HepG2 (cell line): ENCODE results near the gene CSNK1A1. TPM values are rescaled to one million over a fixed set of nuclear protein-coding genes. Genes with fewer than 3 reads are reported as not detected.

ENCODE experiments used
- CEBPB ChIP-seq: IDR thresholded peaks from 2 replicates; pipeline ENCODE4 v1.6.1; 2011; ENCODE audit warnings: low read depth, low read length, improper control_type of control experiment, borderline replicate concordance
- EHMT2 ChIP-seq: fragments of 200-600 bp; sonication (generic); IDR thresholded peaks from 2 replicates; pipeline ENCODE4 v1.7.0; 2017; ENCODE audit warnings: antibody characterized with exemption, low read depth, low read length, borderline replicate concordance
- EZH2 ChIP-seq: conservative IDR thresholded peaks from 2 replicates; pipeline ENCODE4 v1.6.1; 2012; ENCODE audit warnings: mild to moderate bottlenecking, low read depth, low read length, moderate library complexity
- FOXA1 ChIP-seq, 2 experiments: fragments of 450-650 bp in 1 of 2; sonication (generic) in 1 of 2; formaldehyde crosslinking in 1 of 2; IDR thresholded peaks; 2 replicates each; pipeline versions ENCODE4 v1.4.0 to v1.6.1; 2016 to 2020; ENCODE audit warnings: missing genetic modification reagents in 1 of 2
- FOXA3 ChIP-seq: IDR thresholded peaks from 2 replicates; pipeline ENCODE4 v1.6.1; 2016; ENCODE audit warnings: missing genetic modification reagents, missing compliant biosample characterization
- FOXK1 ChIP-seq: sonication (generic); formaldehyde crosslinking; IDR thresholded peaks from 2 replicates; pipeline ENCODE4 v1.4.0; 2020; ENCODE audit warnings: low read depth, missing genetic modification reagents, borderline replicate concordance
- FOXP1 ChIP-seq, 2 experiments: fragments of 450-650 bp in 1 of 2; IDR thresholded peaks; 2 replicates each; pipeline ENCODE4 v1.6.1; 2017 to 2018; ENCODE audit warnings: antibody characterized with exemption in 1 of 2
- GATAD1 ChIP-seq: IDR thresholded peaks from 2 replicates; pipeline ENCODE4 v1.6.1; 2016; ENCODE audit warnings: missing genetic modification reagents, missing compliant biosample characterization
- GPN1 ChIP-seq: sonication (generic); formaldehyde crosslinking; IDR thresholded peaks from 2 replicates; pipeline ENCODE4 v1.5.1; 2020; ENCODE audit warnings: missing genetic modification reagents, borderline replicate concordance
- HMG20B ChIP-seq: conservative IDR thresholded peaks from 2 replicates; pipeline ENCODE4 v1.6.1; 2016; ENCODE audit warnings: missing genetic modification reagents, missing compliant biosample characterization
- NCOA2 ChIP-seq: sonication (generic); formaldehyde crosslinking; IDR thresholded peaks from 2 replicates; pipeline ENCODE4 v1.8.0; 2022; ENCODE audit warnings: inconsistent platforms
- POGZ ChIP-seq: sonication (generic); formaldehyde crosslinking; IDR thresholded peaks from 2 replicates; pipeline ENCODE4 v1.4.0; 2020; ENCODE audit warnings: mild to moderate bottlenecking, missing genetic modification reagents
- RBM39 ChIP-seq: fragments of 200-400 bp; formaldehyde crosslinking; IDR thresholded peaks from one replicate; pipeline ENCODE4 v1.6.1; 2018; ENCODE audit warnings: antibody characterized with exemption, mild to moderate bottlenecking, low read depth, low read length; ENCODE audit not compliant: poor library complexity, severe bottlenecking
- RNF219 ChIP-seq: sonication (generic); formaldehyde crosslinking; IDR thresholded peaks from 2 replicates; pipeline ENCODE4 v1.5.0; 2020; ENCODE audit warnings: mild to moderate bottlenecking, missing genetic modification reagents
- TCF7 ChIP-seq: sonication (generic); IDR thresholded peaks from 2 replicates; pipeline ENCODE4 v1.6.1; 2016; ENCODE audit warnings: antibody characterized with exemption, low read depth
- ZFP36 ChIP-seq: fragments of 150-350 bp; IDR thresholded peaks from 2 replicates; pipeline ENCODE4 v1.6.1; 2018; ENCODE audit warnings: borderline replicate concordance, low read length, low read depth; ENCODE audit not compliant: partially characterized antibody
- ZNF160 ChIP-seq: sonication (generic); formaldehyde crosslinking; IDR thresholded peaks from 2 replicates; pipeline ENCODE4 v1.8.0; 2022; ENCODE audit warnings: mild to moderate bottlenecking, inconsistent platforms, missing genetic modification reagents
- ZNF274 ChIP-seq: sonication (generic); formaldehyde crosslinking; IDR thresholded peaks from 2 replicates; pipeline ENCODE4 v1.5.1; 2020; ENCODE audit warnings: mild to moderate bottlenecking, missing genetic modification reagents
- ZNF280B ChIP-seq: sonication (generic); formaldehyde crosslinking; IDR thresholded peaks from 2 replicates; pipeline ENCODE4 v1.5.0; 2020; ENCODE audit warnings: missing genetic modification reagents, mild to moderate bottlenecking, borderline replicate concordance
- ZNF451 ChIP-seq: sonication (generic); formaldehyde crosslinking; IDR thresholded peaks from 2 replicates; pipeline ENCODE4 v1.5.0; 2020; ENCODE audit warnings: mild to moderate bottlenecking, missing genetic modification reagents
- ZNF577 ChIP-seq: sonication (generic); formaldehyde crosslinking; IDR thresholded peaks from 2 replicates; pipeline ENCODE4 v1.4.0; 2020; ENCODE audit warnings: mild to moderate bottlenecking, low read depth, missing genetic modification reagents, borderline replicate concordance
- ZNF670 ChIP-seq: sonication (generic); formaldehyde crosslinking; IDR thresholded peaks from 2 replicates; pipeline ENCODE4 v1.8.0; 2022; ENCODE audit warnings: mild to moderate bottlenecking, missing genetic modification reagents, borderline replicate concordance
- ZNF800 ChIP-seq: sonication (generic); formaldehyde crosslinking; IDR thresholded peaks from 2 replicates; pipeline ENCODE4 v1.4.0; 2020; ENCODE audit warnings: missing genetic modification reagents
- polyA plus RNA-seq, 8 experiments: library from polyadenylated mRNA; depleted of rRNA in 3 of 8; stranded (reverse) in 7 of 8; unstranded in 1 of 8; fragments of >200 nt; fragmentation: Illumina TruSeq in 4 of 8; extraction: Trizol in 4 of 8; gene quantifications; 2 replicates each; pipeline versions ENCODE4 v1.2.1 to v1.2.3, GENCODE V29; 2011 to 2016; ENCODE audit warnings: low read depth in 4 of 8, missing spikeins in 1 of 8, mixed read lengths in 1 of 8; ENCODE audit not compliant: insufficient read depth in 1 of 8
- total RNA-seq, 5 experiments: library from RNA; depleted of rRNA; stranded (reverse); fragments of >200 nt; fragmentation: Illumina TruSeq; extraction: Trizol; gene quantifications; 2 replicates each; pipeline ENCODE4 v1.2.3, GENCODE V29; 2016; ENCODE audit warnings: low read depth in 1 of 5

CSNK1A1 gene
- total and polyA plus RNA-seq, 2 of the 13 experiments (the other 11 are each of a cell fraction or from before 2014, with no cell fraction given), result 89.0 to 149 TPM

GRCh38 chr5:149551227-149552037 lies at the start of gene CSNK1A1 (continued):
- TF ChIP-seq GPN1 (CRISPR knock-in tag), result no peak
- TF ChIP-seq FOXA3 (CRISPR knock-in tag), result no peak; the same call in 1 of the 2 replicates
- TF ChIP-seq FOXA1 (IDR thresholded peaks at IDR 0.05), result no peak
- no peak; the same call in 1 of the 2 replicates for TF ChIP-seq FOXA1 (CRISPR knock-in tag; IDR thresholded peaks at IDR 0.05)
- TF ChIP-seq NCOA2, result no peak; the same call in 1 of the 2 replicates
- TF ChIP-seq RNF219 (CRISPR knock-in tag), result no peak; the same call in 1 of the 2 replicates
- no peak for TF ChIP-seq HMG20B (CRISPR knock-in tag)
- TF ChIP-seq EHMT2, result no peak
- TF ChIP-seq TCF7, result peak; percentile 81
- TF ChIP-seq EZH2, result no peak
- no peak for TF ChIP-seq FOXP1 (IDR thresholded peaks at IDR 0.05)
- peak; percentile 11; the same call in 1 of the 2 replicates for TF ChIP-seq FOXP1 (CRISPR knock-in tag; IDR thresholded peaks at IDR 0.05)
- TF ChIP-seq ZNF451 (CRISPR knock-in tag), result no peak
- TF ChIP-seq ZNF280B (CRISPR knock-in tag), result peak; percentile 85; the same call in 1 of the 2 replicates
- no peak for TF ChIP-seq RBM39
- TF ChIP-seq ZNF577 (CRISPR knock-in tag), result no peak
- peak; percentile 88 for TF ChIP-seq GATAD1 (CRISPR knock-in tag)
- peak; percentile 67; the same call in 1 of the 2 replicates for TF ChIP-seq FOXK1 (CRISPR knock-in tag)
- TF ChIP-seq ZNF160 (CRISPR knock-in tag), result no peak
- no peak for TF ChIP-seq ZNF800
- no peak for TF ChIP-seq ZFP36
- no peak for TF ChIP-seq CEBPB
- peak; percentile 92 for TF ChIP-seq POGZ (CRISPR knock-in tag)
- peak; percentile 38; the same call in 1 of the 2 replicates for TF ChIP-seq ZNF274 (CRISPR knock-in tag)
- TF ChIP-seq ZNF670 (CRISPR knock-in tag), result peak; percentile 27; the same call in 1 of the 2 replicates
